ENCODE data around the gene B4GALT6. TPM values are rescaled to one million over a fixed set of nuclear protein-coding genes. Genes with fewer than 3 reads are reported as not detected.

B4GALT6 gene
- total RNA-seq, 2 donors from 2014 or later: 0.52 to 0.66 TPM

DNA sequence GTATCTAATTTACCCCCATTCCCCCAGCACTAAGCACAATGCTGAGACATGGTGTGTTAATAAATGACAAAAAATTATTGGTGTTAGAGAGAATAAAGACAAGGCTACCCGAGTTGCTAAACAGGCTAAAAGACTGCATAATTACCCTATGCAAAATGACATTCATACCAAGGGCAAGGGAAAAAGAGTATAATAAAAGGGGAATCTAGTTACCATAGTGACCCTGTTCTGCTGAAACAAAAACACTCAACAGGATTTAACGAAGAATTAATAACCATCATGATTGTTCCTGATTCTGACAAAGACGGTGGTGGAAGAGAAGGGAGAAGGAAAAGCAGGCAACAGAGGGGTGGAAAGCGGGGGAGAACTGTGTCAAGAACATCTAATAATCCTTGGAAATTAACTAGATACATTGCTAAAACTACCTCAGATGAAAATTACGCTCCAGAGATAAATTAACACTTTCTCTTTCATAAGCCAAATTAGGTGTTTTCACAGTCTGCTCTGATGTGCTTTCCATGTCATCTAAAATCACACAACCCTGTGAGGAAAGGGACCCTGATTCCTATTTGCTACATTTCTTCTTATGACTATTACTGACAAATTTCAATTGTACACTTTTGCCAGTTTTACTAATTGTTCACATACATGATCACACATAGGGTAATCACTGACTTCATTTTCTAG lies 67.2 kb downstream of the B4GALT6 start:
- TF ChIP-seq POLR2A (IDR thresholded peaks at IDR 0.05): no peak
- TF ChIP-seq, protein P1, sequence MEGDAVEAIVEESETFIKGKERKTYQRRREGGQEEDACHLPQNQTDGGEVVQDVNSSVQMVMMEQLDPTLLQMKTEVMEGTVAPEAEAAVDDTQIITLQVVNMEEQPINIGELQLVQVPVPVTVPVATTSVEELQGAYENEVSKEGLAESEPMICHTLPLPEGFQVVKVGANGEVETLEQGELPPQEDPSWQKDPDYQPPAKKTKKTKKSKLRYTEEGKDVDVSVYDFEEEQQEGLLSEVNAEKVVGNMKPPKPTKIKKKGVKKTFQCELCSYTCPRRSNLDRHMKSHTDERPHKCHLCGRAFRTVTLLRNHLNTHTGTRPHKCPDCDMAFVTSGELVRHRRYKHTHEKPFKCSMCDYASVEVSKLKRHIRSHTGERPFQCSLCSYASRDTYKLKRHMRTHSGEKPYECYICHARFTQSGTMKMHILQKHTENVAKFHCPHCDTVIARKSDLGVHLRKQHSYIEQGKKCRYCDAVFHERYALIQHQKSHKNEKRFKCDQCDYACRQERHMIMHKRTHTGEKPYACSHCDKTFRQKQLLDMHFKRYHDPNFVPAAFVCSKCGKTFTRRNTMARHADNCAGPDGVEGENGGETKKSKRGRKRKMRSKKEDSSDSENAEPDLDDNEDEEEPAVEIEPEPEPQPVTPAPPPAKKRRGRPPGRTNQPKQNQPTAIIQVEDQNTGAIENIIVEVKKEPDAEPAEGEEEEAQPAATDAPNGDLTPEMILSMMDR (IDR thresholded peaks at IDR 0.05): no peak
- Histone ChIP-seq H3K27ac (no peak overlapping the region), H3K27me3 (no peaks in the 10 kb centered on the region), H3K36me3 (replicated peaks in 1 of 2; ENCODE audit: insufficient read depth in 1 of 2, low read depth in 2 of 2) (no peaks in the 10 kb centered on the region), H3K4me3 (no peak overlapping the region), H3K9me3 (no peaks in the 10 kb centered on the region), H3K4me1 (no peaks in the 10 kb centered on the region)
- intact Hi-C loops (cut with DNase I): no loop called here
- WGBS, 2 donors: 53 to 63% methylated on average over 5 of the region's 5 CpGs
- ATAC-seq (no peak), DNase-seq (no peak)

DNA sequence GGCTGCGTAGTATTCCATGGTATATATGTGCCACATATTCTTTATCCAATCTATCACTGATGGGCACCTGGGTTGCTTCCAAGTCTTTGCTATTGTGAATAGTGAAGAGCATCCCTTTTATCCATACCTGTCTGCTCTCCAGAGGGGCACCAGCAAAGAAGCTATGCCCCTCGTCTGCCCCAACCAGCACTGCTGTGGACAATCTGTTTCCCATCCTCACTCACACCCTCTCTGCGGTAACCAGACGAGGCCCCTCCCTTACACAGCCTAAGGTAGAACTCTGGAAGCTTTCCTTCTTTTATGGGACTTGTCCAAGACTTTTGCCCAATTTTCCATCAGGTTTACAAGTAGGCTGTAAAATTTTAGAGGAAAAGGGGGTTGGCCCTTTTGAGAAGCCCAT lies 67.8 kb downstream of the B4GALT6 start:
- Histone ChIP-seq H3K27me3 (no peaks in the 10 kb centered on the region), H3K4me3 (no peak overlapping the region), H3K27ac (no peak overlapping the region), H3K9me3 (no peaks in the 10 kb centered on the region), H3K4me1 (no peaks in the 10 kb centered on the region), H3K36me3 (replicated peaks in 1 of 2; ENCODE audit: insufficient read depth in 1 of 2, low read depth in 2 of 2) (no peaks in the 10 kb centered on the region)
- TF ChIP-seq, protein P1 (IDR thresholded peaks at IDR 0.05): no peak
- TF ChIP-seq POLR2A (IDR thresholded peaks at IDR 0.05): no peak
- ATAC-seq: no peak
- DNase-seq: no peak
- 77 to 90% methylated on average over 4 of the region's 4 CpGs for WGBS, 2 donors
- intact Hi-C loops (cut with DNase I): no loop called here

DNA sequence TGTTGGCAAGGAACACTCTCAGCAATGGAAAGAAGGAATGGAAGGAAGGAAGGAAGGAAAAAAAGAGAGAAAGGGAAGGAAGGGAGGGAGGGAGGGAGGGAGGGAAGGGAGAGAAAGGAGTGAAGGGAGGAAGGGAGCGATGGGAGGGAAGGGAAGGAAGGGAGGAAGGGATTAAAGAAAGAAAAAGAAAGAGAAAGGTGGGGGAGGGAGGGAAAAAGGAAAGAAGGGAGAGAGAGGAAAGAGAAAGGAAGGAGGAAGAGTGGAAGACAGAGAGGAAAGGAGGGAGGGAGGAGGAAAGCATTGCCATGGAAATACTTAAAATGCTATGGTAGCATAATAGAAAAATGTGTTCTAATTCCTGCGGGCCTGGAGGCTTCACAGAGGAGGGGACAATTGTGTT lies 70.3 kb downstream of the B4GALT6 start:
- intact Hi-C loops (cut with DNase I): no loop called here
- H3K27ac ChIP-seq: no peak overlapping the region
- DNase-seq (no peak), ATAC-seq (no peak)
- no peaks in the 10 kb centered on the region for H3K4me1 ChIP-seq
- 67 to 74% methylated on average over 2 of the region's 2 CpGs for WGBS, 2 donors
- H3K36me3 ChIP-seq (replicated peaks in 1 of 2; ENCODE audit: insufficient read depth in 1 of 2, low read depth in 2 of 2): no peaks in the 10 kb centered on the region
- TF ChIP-seq, protein P1 (IDR thresholded peaks at IDR 0.05): no peak
- no peak for TF ChIP-seq POLR2A (IDR thresholded peaks at IDR 0.05)
- no peaks in the 10 kb centered on the region for H3K27me3 ChIP-seq
- H3K4me3 ChIP-seq: no peak overlapping the region
- H3K9me3 ChIP-seq: no peaks in the 10 kb centered on the region

DNA sequence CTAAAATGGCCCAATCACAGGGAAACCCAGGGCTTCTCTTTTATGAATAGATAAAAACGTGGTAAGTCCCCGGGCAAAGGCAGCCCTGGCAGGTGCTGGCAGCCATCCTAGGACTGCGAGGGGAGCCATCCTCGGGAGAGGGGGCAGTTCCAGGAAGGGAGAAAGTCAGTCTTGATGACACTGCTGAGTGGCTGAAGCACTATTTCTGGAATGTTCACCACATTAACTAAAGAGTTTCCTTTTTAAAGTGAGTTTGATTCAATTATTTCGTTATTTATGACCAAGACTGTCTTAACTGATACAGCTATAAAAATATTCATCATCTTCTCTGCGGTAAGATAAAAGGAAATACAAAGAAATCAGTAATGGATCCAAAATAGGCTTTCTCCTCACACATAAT lies 72.3 kb downstream of the B4GALT6 start:
- WGBS, 2 donors: 62 to 68% methylated on average over 6 of the region's 6 CpGs
- DNase-seq (no peak), ATAC-seq (no peak)
- H3K4me1 ChIP-seq: no peaks in the 10 kb centered on the region
- intact Hi-C loops (cut with DNase I): no loop called here
- no peaks in the 10 kb centered on the region for H3K36me3 ChIP-seq (replicated peaks in 1 of 2; ENCODE audit: insufficient read depth in 1 of 2, low read depth in 2 of 2)
- no peaks in the 10 kb centered on the region for H3K9me3 ChIP-seq
- no peak overlapping the region for H3K4me3 ChIP-seq
- no peaks in the 10 kb centered on the region for H3K27me3 ChIP-seq
- TF ChIP-seq, protein P1 (IDR thresholded peaks at IDR 0.05): no peak
- no peak for TF ChIP-seq POLR2A (IDR thresholded peaks at IDR 0.05)
- no peak overlapping the region for H3K27ac ChIP-seq

DNA sequence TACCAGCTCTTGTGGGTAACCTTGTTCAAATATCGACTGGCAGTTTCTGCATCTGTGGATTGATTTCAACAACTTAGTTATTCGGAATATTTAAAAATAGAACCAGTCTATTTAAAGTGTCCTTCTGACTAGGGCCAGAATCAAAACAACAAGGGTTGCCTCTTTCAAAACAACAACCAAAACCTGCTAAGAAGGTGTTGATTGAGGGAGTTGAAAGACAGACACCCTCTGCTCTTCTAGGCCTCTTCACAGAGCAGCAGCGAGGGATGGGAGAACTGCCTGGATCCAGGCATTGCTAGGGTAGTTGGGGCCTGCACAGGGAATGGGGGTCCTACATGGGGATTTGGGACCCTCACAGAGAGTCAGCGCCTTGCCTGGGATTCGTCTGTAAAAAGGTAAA lies 72.9 kb downstream of the B4GALT6 start:
- no peak for TF ChIP-seq POLR2A (IDR thresholded peaks at IDR 0.05)
- TF ChIP-seq, protein P1 (IDR thresholded peaks at IDR 0.05): no peak
- intact Hi-C loops (cut with DNase I): no loop called here
- Histone ChIP-seq H3K4me1 (no peaks in the 10 kb centered on the region), H3K27me3 (no peaks in the 10 kb centered on the region), H3K9me3 (no peaks in the 10 kb centered on the region), H3K27ac (no peak overlapping the region), H3K36me3 (replicated peaks in 1 of 2; ENCODE audit: insufficient read depth in 1 of 2, low read depth in 2 of 2) (no peaks in the 10 kb centered on the region), H3K4me3 (no peak overlapping the region)
- no peak for DNase-seq
- ATAC-seq: no peak
- WGBS, 2 donors: 79 to 83% methylated on average over 5 of the region's 5 CpGs

All from body of pancreas (tissue), 4 donors.